Measurements from ENCODE around the gene ANKRD53. TPM values are rescaled to one million over a fixed set of nuclear protein-coding genes. Genes with fewer than 3 reads are reported as not detected.

The ANKRD53 gene
- total and polyA plus RNA-seq, 2 donors (not counting 1 experiment from before 2014, with no cell fraction given), result 0.84 TPM

- H3K79me2 ChIP-seq (ENCODE audit: control insufficient read depth, insufficient read depth, low read length), result peaks cover 30% of the 10 kb centered on the region
- Mint-ChIP-seq H3K27ac (peak overlapping the region; percentile 83), H3K4me3 (peak overlapping the region; percentile 94), H3K9me3 (ENCODE audit: insufficient read depth) (no peaks in the 10 kb centered on the region), H3K27me3 (no peaks in the 10 kb centered on the region), H3K4me1 (peaks cover 34% of the 10 kb centered on the region)
- WGBS (ENCODE audit: insufficient coverage), result 1% methylated on average over 49 of the region's 49 CpGs
- intact Hi-C loops (cut with micrococcal nuclease), result loop anchor here (1.0 to 2.0 kb wide), 4 partner anchors 17 to 803 kb away; partner anchors contain the start of genes C2orf42, MCEE, MPHOSPH10 and PAIP2B
- no peak for TF ChIP-seq EZH2 (IDR thresholded peaks at IDR 0.05; ENCODE audit: borderline replicate concordance, insufficient read depth, low read depth, low read length, poor library complexity, severe bottlenecking)
- TF ChIP-seq, protein P1, sequence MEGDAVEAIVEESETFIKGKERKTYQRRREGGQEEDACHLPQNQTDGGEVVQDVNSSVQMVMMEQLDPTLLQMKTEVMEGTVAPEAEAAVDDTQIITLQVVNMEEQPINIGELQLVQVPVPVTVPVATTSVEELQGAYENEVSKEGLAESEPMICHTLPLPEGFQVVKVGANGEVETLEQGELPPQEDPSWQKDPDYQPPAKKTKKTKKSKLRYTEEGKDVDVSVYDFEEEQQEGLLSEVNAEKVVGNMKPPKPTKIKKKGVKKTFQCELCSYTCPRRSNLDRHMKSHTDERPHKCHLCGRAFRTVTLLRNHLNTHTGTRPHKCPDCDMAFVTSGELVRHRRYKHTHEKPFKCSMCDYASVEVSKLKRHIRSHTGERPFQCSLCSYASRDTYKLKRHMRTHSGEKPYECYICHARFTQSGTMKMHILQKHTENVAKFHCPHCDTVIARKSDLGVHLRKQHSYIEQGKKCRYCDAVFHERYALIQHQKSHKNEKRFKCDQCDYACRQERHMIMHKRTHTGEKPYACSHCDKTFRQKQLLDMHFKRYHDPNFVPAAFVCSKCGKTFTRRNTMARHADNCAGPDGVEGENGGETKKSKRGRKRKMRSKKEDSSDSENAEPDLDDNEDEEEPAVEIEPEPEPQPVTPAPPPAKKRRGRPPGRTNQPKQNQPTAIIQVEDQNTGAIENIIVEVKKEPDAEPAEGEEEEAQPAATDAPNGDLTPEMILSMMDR (IDR thresholded peaks at IDR 0.05), result no peak
- ATAC-seq (ENCODE audit: low read depth) (peak; percentile 8), DNase-seq (no peak)
- H3K4me1 ChIP-seq (ENCODE audit: control insufficient read depth in 2 of 2, insufficient read depth in 2 of 2, low read length in 2 of 2), result peaks cover 21 to 23% of the 10 kb centered on the region in 2 donors
- ChIA-PET POLR2A (no interaction called here), CTCF (interaction anchor here (1.9 to 3.9 kb wide), 3 partner anchors 8 to 30 kb away, joined by 6 to 15 read pairs (median 9); partner anchors contain the start of gene ANKRD53)
- H3K27me3 ChIP-seq (replicated peaks in 1 of 4; ENCODE audit: control extremely low read depth in 1 of 4, control insufficient read depth in 3 of 4, insufficient read depth in 4 of 4, low read length in 3 of 4), result no peaks in the 10 kb centered on the region
- peaks cover under 1 to 28% of the 10 kb centered on the region in 2 experiments for H3K36me3 ChIP-seq (replicated peaks in 1 of 2; ENCODE audit: control extremely low read depth in 1 of 2, control insufficient read depth in 1 of 2, extremely low read depth in 1 of 2, insufficient read depth in 2 of 2, low read length in 1 of 2)
- H3K4me2 ChIP-seq (replicated peaks; ENCODE audit: low read depth, low read length, poor library complexity, severe bottlenecking), result peak overlapping the region; percentile 88
- peak overlapping the region; percentile 25 to 77 for H3K27ac ChIP-seq (ENCODE audit: low read length in 2 of 2)
- peak overlapping the region; percentile 77 for H3K9ac ChIP-seq (ENCODE audit: low read length)
- no peaks in the 10 kb centered on the region for H3K9me3 ChIP-seq (ENCODE audit: control extremely low read depth in 1 of 3, control insufficient read depth in 2 of 3, insufficient read depth in 1 of 3, low read length in 2 of 3)
- peak overlapping the region; percentile 87 for H2AFZ ChIP-seq (ENCODE audit: insufficient read depth, low read depth, low read length, poor library complexity, severe bottlenecking)
- peak overlapping the region; percentile 81 to 91 (median 89) for H3K4me3 ChIP-seq (ENCODE audit: control extremely low read depth in 1 of 5, extremely low read depth in 1 of 5, insufficient read depth in 1 of 5, low read depth in 2 of 5, low read length in 4 of 5)
- peaks cover 16% of the 10 kb centered on the region for H4K20me1 ChIP-seq (ENCODE audit: control insufficient read depth, insufficient read depth, low read length, poor library complexity, severe bottlenecking)
Measured at GRCh38 chr2:70994009-70994698, 15.7 kb downstream of the ANKRD53 start.
